A549 (cell line): ENCODE results near the gene OGFOD2. TPM values are rescaled to one million over a fixed set of nuclear protein-coding genes. Genes with fewer than 3 reads are reported as not detected.

Experiments
- ATAC-seq, 2 experiments: fragments of 200-7000 bp in 1 of 2; fragments of >200 bp in 1 of 2; cut with Nextera tagmentation in 1 of 2; cut with Tn5 transposase in 1 of 2; 3 replicates each; pipeline versions ENCODE4 v1.8.0 to v1.9.1; 2018 to 2020; ENCODE audit warnings: mild to moderate bottlenecking in 1 of 2, moderate library complexity in 1 of 2
- CTCF ChIA-PET: fragments of 300-600 bp; sonication (Branson Sonifier 250); formaldehyde crosslinking; extraction: SDS; loops from one replicate; lab custom pipeline; 2021; ENCODE audit warnings: antibody characterized with exemption, inconsistent platforms; lab: Yijun Ruan, JAX
- POLR2A ChIA-PET: fragments of 350-600 bp; formaldehyde crosslinking; extraction: SDS; loops from one replicate; lab custom pipeline; 2021; ENCODE audit warnings: antibody characterized with exemption, inconsistent platforms; lab: Yijun Ruan, JAX
- DNase-seq, 2 experiments: peaks; one replicate each; pipeline versions ENCODE4 v3.0.0 to v3.0.0-alpha.2; 2011 to 2016; ENCODE audit warnings: low read depth in 1 of 2, low spot score in 1 of 2
- FAIRE-seq: peaks from 2 replicates; lab custom pipeline; 2011; peaks lifted over from hg19 to GRCh38; lab: Jason Lieb, UNC
- H3K27ac ChIP-seq, 2 experiments: fragments of >200 bp; sonication (Bioruptor Twin); formaldehyde crosslinking; 3 replicates each; pipeline ENCODE4 v1.5.1; 2016 to 2017
- H3K4me1 ChIP-seq: fragments of >200 bp; sonication (Bioruptor Twin); formaldehyde crosslinking; 3 replicates; pipeline ENCODE4 v1.6.1; 2016
- H3K4me2 ChIP-seq: fragments of >200 bp; sonication (Bioruptor Twin); formaldehyde crosslinking; 3 replicates; pipeline ENCODE4 v1.6.1; 2016
- H3K4me3 ChIP-seq: fragments of >200 bp; sonication (Bioruptor Twin); formaldehyde crosslinking; 3 replicates; pipeline ENCODE4 v1.5.1; 2016
- H3K9me3 ChIP-seq: fragments of >200 bp; sonication (Bioruptor Twin); formaldehyde crosslinking; 3 replicates; pipeline ENCODE4 v1.6.1; 2016
- CBX2 ChIP-seq: fragments of 200-600 bp; sonication (generic); IDR thresholded peaks from 2 replicates; pipeline ENCODE4 v1.6.1; 2016; ENCODE audit warnings: low read depth, mild to moderate bottlenecking, borderline replicate concordance
- CHD2 ChIP-seq: fragments of 150-350 bp; IDR thresholded peaks from 2 replicates; pipeline ENCODE4 v1.6.1; 2014; ENCODE audit warnings: low read length; ENCODE audit not compliant: partially characterized antibody
- EHMT2 ChIP-seq: fragments of 200-600 bp; sonication (generic); IDR thresholded peaks from 2 replicates; pipeline ENCODE4 v1.6.1; 2016; ENCODE audit warnings: antibody characterized with exemption, low read depth, mild to moderate bottlenecking, moderate library complexity
- ESRRA ChIP-seq: fragments of 150-350 bp; IDR thresholded peaks from 2 replicates; pipeline ENCODE4 v1.6.1; 2014; ENCODE audit warnings: mild to moderate bottlenecking, low read length, borderline replicate concordance
- FOSB ChIP-seq: fragments of 250-450 bp; sonication (Bioruptor Pico); IDR thresholded peaks from 2 replicates; pipeline ENCODE4 v1.5.0; 2020; ENCODE audit warnings: mild to moderate bottlenecking, moderate library complexity
- HEYL ChIP-seq: fragments of 250-450 bp; sonication (Bioruptor Pico); IDR thresholded peaks from 2 replicates; pipeline ENCODE4 v1.8.0; 2021; ENCODE audit warnings: mild to moderate bottlenecking, moderate library complexity
- HMGXB4 ChIP-seq: fragments of 250-450 bp; sonication (Bioruptor Pico); IDR thresholded peaks from 2 replicates; pipeline ENCODE4 v1.5.0; 2021; ENCODE audit warnings: mild to moderate bottlenecking, moderate library complexity, borderline replicate concordance
- KDM1A ChIP-seq: fragments of 200-600 bp; sonication (generic); IDR thresholded peaks from 2 replicates; pipeline ENCODE4 v1.6.1; 2016; ENCODE audit warnings: low read depth, mild to moderate bottlenecking
- KDM5A ChIP-seq: fragments of 200-600 bp; sonication (generic); IDR thresholded peaks from 2 replicates; pipeline ENCODE4 v1.6.1; 2016; ENCODE audit warnings: antibody characterized with exemption, mild to moderate bottlenecking
- MAX ChIP-seq: IDR thresholded peaks from 2 replicates; pipeline ENCODE4 v1.6.1; 2012
- NPAS2 ChIP-seq: fragments of 250-450 bp; sonication (Bioruptor Pico); IDR thresholded peaks from 2 replicates; pipeline ENCODE4 v1.8.0; 2022; ENCODE audit warnings: mild to moderate bottlenecking, moderate library complexity, borderline replicate concordance
- RARB ChIP-seq: fragments of 250-450 bp; sonication (Bioruptor Pico); IDR thresholded peaks from 2 replicates; pipeline ENCODE4 v1.8.0; 2021; ENCODE audit warnings: mild to moderate bottlenecking, moderate library complexity
- RCOR1 ChIP-seq: fragments of 150-350 bp; IDR thresholded peaks from 2 replicates; pipeline ENCODE4 v1.6.1; 2014; ENCODE audit warnings: antibody characterized with exemption, low read length, low read depth
- REST ChIP-seq: fragments of 200-600 bp; sonication (generic); IDR thresholded peaks from 2 replicates; pipeline ENCODE4 v1.6.1; 2016; ENCODE audit warnings: antibody characterized with exemption, mild to moderate bottlenecking, moderate library complexity
- RFX5 ChIP-seq: fragments of 450-650 bp; IDR thresholded peaks from 2 replicates; pipeline ENCODE4 v1.7.1; 2014; ENCODE audit warnings: antibody characterized with exemption, mild to moderate bottlenecking, moderate library complexity
- RNF2 ChIP-seq: fragments of 200-600 bp; sonication (generic); IDR thresholded peaks from 2 replicates; pipeline ENCODE4 v1.6.1; 2016; ENCODE audit warnings: low read depth, mild to moderate bottlenecking, antibody characterized with exemption, moderate library complexity, borderline replicate concordance
- SREBF2 ChIP-seq: fragments of 450-650 bp; IDR thresholded peaks from 2 replicates; pipeline ENCODE4 v1.6.1; 2014; ENCODE audit warnings: mild to moderate bottlenecking, moderate library complexity
- USF2 ChIP-seq: fragments of 450-650 bp; IDR thresholded peaks from 2 replicates; pipeline ENCODE4 v1.6.1; 2014; ENCODE audit warnings: antibody characterized with exemption
- ZSCAN20 ChIP-seq: fragments of 250-450 bp; sonication (Bioruptor Pico); IDR thresholded peaks from 2 replicates; pipeline ENCODE4 v1.8.0; 2022; ENCODE audit warnings: mild to moderate bottlenecking, moderate library complexity
- WGBS: methylation state at CpG from one replicate; pipeline ENCODE4 v1.1.6; 2017; ENCODE audit errors: missing lambda C conversion rate; 5-methylcytosine and 5-hydroxymethylcytosine counted together
- polyA plus RNA-seq, 4 experiments: library from polyadenylated mRNA; depleted of rRNA in 3 of 4; stranded (reverse); fragments of >200 nt; fragmentation: RNase III in 1 of 4; extraction: RNeasy Plus Mini Kit Qiagen cat#74134 plus additional on column Dnase treatment in 1 of 4; gene quantifications; 2 replicates in 3 of 4; 3 replicates in 1 of 4; pipeline ENCODE4 v1.2.3, GENCODE V29; 2011 to 2017

Gene OGFOD2
- polyA plus RNA-seq, 2 of the 4 experiments (the other 2 are of a cell fraction), result 11.0 to 18.2 TPM

GRCh38 chr12:122995503-122996187 lies 20.6 kb downstream of the OGFOD2 start:
- TF ChIP-seq NPAS2 (CRISPR knock-in tag) (no peak), ZSCAN20 (no peak), EHMT2 (no peak), CHD2 (no peak), USF2 (no peak), RNF2 (no peak), HEYL (CRISPR knock-in tag) (no peak), MAX (no peak), FOSB (CRISPR knock-in tag) (no peak), RFX5 (no peak), CBX2 (no peak), KDM5A (no peak), KDM1A (no peak), ESRRA (no peak)
- DNase-seq (no peak), FAIRE-seq (no peak), ATAC-seq (no peak)
- ChIA-PET CTCF (interaction anchor here (1.0 to 9.2 kb wide), 7 partner anchors 13 to 243 kb away, joined by 3 to 37 read pairs (median 3); no protein-coding TSS in a partner anchor), POLR2A (no interaction called here)
- WGBS, result 90% methylated on average over 11 of the region's 20 CpGs
- H3K4me3 ChIP-seq, result no peak overlapping the region
- no peak overlapping the region for H3K4me2 ChIP-seq
- H3K9me3 ChIP-seq, result no peaks in the 10 kb centered on the region
- H3K27ac ChIP-seq, result no peak overlapping the region
- no peaks in the 10 kb centered on the region for H3K4me1 ChIP-seq

GRCh38 chr12:122996188-122996601 lies 21.2 kb downstream of the OGFOD2 start:
- Histone ChIP-seq H3K4me2 (no peak overlapping the region), H3K27ac (no peak overlapping the region), H3K9me3 (no peaks in the 10 kb centered on the region), H3K4me3 (no peak overlapping the region), H3K4me1 (no peaks in the 10 kb centered on the region)
- POLR2A ChIA-PET, result no interaction called here
- no peak for DNase-seq
- 94% methylated on average over 7 of the region's 7 CpGs for WGBS
- ATAC-seq, result no peak
- CTCF ChIA-PET, result interaction anchor here (1.2 to 2.0 kb wide), 4 partner anchors 12 to 242 kb away, joined by 3 to 5 read pairs (median 4); no protein-coding TSS in a partner anchor
- no peak for TF ChIP-seq HMGXB4
- no peak for TF ChIP-seq RNF2
- no peak for TF ChIP-seq SREBF2
- no peak for TF ChIP-seq REST
- TF ChIP-seq EHMT2, result no peak
- TF ChIP-seq CHD2, result no peak
- no peak for TF ChIP-seq RARB (CRISPR knock-in tag)
- no peak for TF ChIP-seq RCOR1
- no peak for TF ChIP-seq KDM5A
- no peak for TF ChIP-seq CBX2
- no peak for FAIRE-seq
